Ishikawa (cell line): Measurements from ENCODE around the gene PLPP3.

Experiments used
- CREB1 ChIP-seq: IDR thresholded peaks from 2 replicates; pipeline ENCODE4 v1.6.1; 2012; ENCODE audit warnings: low read depth
- FOXM1 ChIP-seq: IDR thresholded peaks from 2 replicates; pipeline ENCODE4 v1.6.1; 2012; ENCODE audit warnings: low read depth, borderline replicate concordance
- REST ChIP-seq: IDR thresholded peaks from 2 replicates; pipeline ENCODE4 v1.6.1; 2012; ENCODE audit warnings: low read depth, mild to moderate bottlenecking

- no peak for TF ChIP-seq CREB1
- no peak for TF ChIP-seq FOXM1
- TF ChIP-seq REST = no peak
Observed at GRCh38 chr1:56542651-56543050, 36.7 kb downstream of the PLPP3 start.
